IPS-20b (cell line): Measurements from ENCODE around the gene TMEM45A.

ENCODE experiments used
- H3K27ac ChIP-seq: one replicate; pipeline ENCODE4 v1.5.1; 2013; ENCODE audit warnings: low read length
- H3K27me3 ChIP-seq: 2 replicates; pipeline ENCODE4 v1.6.1; 2013; ENCODE audit warnings: mild to moderate bottlenecking, low read length, inconsistent platforms; ENCODE audit not compliant: insufficient read depth
- H3K36me3 ChIP-seq: 2 replicates; pipeline ENCODE4 v1.6.1; 2013; ENCODE audit warnings: low read depth, mild to moderate bottlenecking, inconsistent platforms, low read length, moderate library complexity; ENCODE audit not compliant: insufficient read depth
- H3K4me1 ChIP-seq: 2 replicates; pipeline ENCODE4 v1.6.1; 2013; ENCODE audit warnings: mild to moderate bottlenecking, control low read depth, inconsistent platforms, low read length, moderate library complexity; ENCODE audit not compliant: insufficient read depth
- H3K4me3 ChIP-seq: 2 replicates; pipeline ENCODE4 v1.5.1; 2013; ENCODE audit warnings: mild to moderate bottlenecking, low read length, inconsistent platforms
- H3K9ac ChIP-seq: 2 replicates; pipeline ENCODE4 v1.6.1; 2013; ENCODE audit warnings: low read depth, mild to moderate bottlenecking, inconsistent platforms, low read length, moderate library complexity
- H3K9me3 ChIP-seq: 2 replicates; pipeline ENCODE4 v1.6.1; 2013; ENCODE audit warnings: mild to moderate bottlenecking, low read depth, low read length, inconsistent platforms; ENCODE audit not compliant: insufficient read depth

TMEM45A gene

GRCh38 chr3:100605358-100605757, 112.9 kb downstream of the TMEM45A start:
- Histone ChIP-seq H3K9ac (no peak overlapping the region), H3K27me3 (no peaks in the 10 kb centered on the region), H3K27ac (no peak overlapping the region), H3K4me3 (no peak overlapping the region), H3K9me3 (no peaks in the 10 kb centered on the region; the same call in 1 of the 2 replicates), H3K36me3 (no peaks in the 10 kb centered on the region), H3K4me1 (no peaks in the 10 kb centered on the region)

GRCh38 chr3:100606894-100607512, 114.6 kb downstream of the TMEM45A start:
- no peaks in the 10 kb centered on the region for H3K9me3 ChIP-seq
- no peaks in the 10 kb centered on the region for H3K4me1 ChIP-seq
- H3K4me3 ChIP-seq: no peak overlapping the region
- H3K9ac ChIP-seq: no peak overlapping the region
- no peaks in the 10 kb centered on the region for H3K36me3 ChIP-seq
- H3K27me3 ChIP-seq: no peaks in the 10 kb centered on the region
- H3K27ac ChIP-seq: no peak overlapping the region

- Histone ChIP-seq H3K9ac (no peak within 1 kb of the TSS), H3K36me3 (no peaks in the 10 kb centered on the region), H3K27ac (no peak within 1 kb of the TSS), H3K9me3 (no peaks in the 10 kb centered on the region), H3K4me3 (no peak within 1 kb of the TSS), H3K27me3 (no peaks in the 10 kb centered on the region), H3K4me1 (no peaks in the 10 kb centered on the region)
Measured at GRCh38 chr3:100609305-100609704, 116.9 kb downstream of the TMEM45A start, which contains the start of gene ADGRG7. Gene ADGRG7, plus strand, starts transcription at chr3:100609601. Its CDS starts 256 bp downstream, at chr3:100609857.

- no peaks in the 10 kb centered on the region for H3K36me3 ChIP-seq
- H3K4me1 ChIP-seq: no peaks in the 10 kb centered on the region
- no peak overlapping the region for H3K27ac ChIP-seq
- no peak overlapping the region for H3K9ac ChIP-seq
- H3K4me3 ChIP-seq: no peak overlapping the region
- no peaks in the 10 kb centered on the region for H3K9me3 ChIP-seq
- no peaks in the 10 kb centered on the region for H3K27me3 ChIP-seq
Measured at GRCh38 chr3:100609963-100610362, 117.5 kb downstream of the TMEM45A start.

DNA sequence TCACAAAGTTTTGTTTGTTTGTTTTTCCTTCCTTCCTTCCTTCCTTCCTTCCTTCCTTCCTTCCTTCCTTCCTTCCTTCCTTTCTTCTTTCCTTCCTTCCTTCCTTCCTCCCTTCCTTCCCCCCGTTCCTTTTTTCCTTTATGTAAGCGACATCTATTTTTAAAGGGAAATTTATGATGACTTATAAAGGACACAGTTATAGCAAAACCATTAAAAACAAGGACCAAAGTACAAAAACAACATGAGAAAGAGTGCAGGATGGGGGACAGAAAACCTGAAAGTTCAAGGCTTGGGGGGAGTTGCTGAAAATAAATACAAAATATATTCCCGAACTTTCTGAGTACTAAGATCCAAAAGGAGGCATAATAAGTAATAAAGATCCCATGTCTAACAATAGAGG, 118.8 kb downstream of the TMEM45A start:
- Histone ChIP-seq H3K27me3 (no peaks in the 10 kb centered on the region), H3K9me3 (no peaks in the 10 kb centered on the region), H3K4me3 (no peak overlapping the region), H3K9ac (no peak overlapping the region), H3K36me3 (no peaks in the 10 kb centered on the region), H3K4me1 (no peaks in the 10 kb centered on the region), H3K27ac (no peak overlapping the region)

DNA sequence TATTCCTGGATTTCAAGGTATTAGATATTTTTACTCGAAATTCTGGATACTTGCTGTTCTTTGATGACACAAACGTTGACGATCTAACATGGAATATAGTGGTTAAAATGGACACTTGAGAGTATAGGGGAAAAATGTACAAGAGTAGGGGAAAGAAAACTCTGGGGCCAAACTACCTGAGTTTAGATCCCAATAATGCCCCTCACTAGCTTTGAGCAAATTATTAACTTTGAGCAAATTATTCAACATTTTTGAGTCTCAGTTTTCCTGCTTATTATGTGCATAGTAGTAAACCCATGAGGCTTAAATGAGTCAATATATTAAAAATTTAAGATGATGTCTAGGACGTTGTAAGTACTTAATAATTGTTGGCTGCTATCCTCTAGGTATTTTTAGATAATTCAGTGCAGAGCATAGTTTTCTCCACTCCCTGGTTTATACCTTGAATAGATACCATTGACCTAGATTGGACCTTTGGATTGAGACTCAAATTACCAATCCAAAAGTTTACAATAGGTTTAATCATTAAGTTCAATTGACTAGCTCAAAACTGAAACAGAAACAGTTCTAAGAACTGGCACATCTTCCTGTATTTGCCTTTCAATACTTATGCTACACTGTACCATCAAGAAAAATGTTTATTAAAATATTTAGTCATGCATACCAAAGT, 121.4 kb downstream of the TMEM45A start:
- no peaks in the 10 kb centered on the region for H3K27me3 ChIP-seq
- H3K9ac ChIP-seq: no peak overlapping the region
- no peaks in the 10 kb centered on the region for H3K4me1 ChIP-seq
- no peaks in the 10 kb centered on the region for H3K9me3 ChIP-seq
- no peak overlapping the region for H3K27ac ChIP-seq
- no peaks in the 10 kb centered on the region for H3K36me3 ChIP-seq
- H3K4me3 ChIP-seq: no peak overlapping the region

GRCh38 chr3:100614941-100615340, 122.5 kb downstream of the TMEM45A start:
- H3K36me3 ChIP-seq: no peaks in the 10 kb centered on the region
- H3K27me3 ChIP-seq: no peaks in the 10 kb centered on the region
- H3K4me3 ChIP-seq: no peak overlapping the region
- no peaks in the 10 kb centered on the region for H3K9me3 ChIP-seq
- H3K4me1 ChIP-seq: no peaks in the 10 kb centered on the region
- H3K9ac ChIP-seq: no peak overlapping the region
- no peak overlapping the region for H3K27ac ChIP-seq

GRCh38 chr3:100615684-100616083, 123.3 kb downstream of the TMEM45A start:
- no peaks in the 10 kb centered on the region for H3K4me1 ChIP-seq
- no peak overlapping the region for H3K4me3 ChIP-seq
- H3K27ac ChIP-seq: no peak overlapping the region
- H3K36me3 ChIP-seq: no peaks in the 10 kb centered on the region
- no peaks in the 10 kb centered on the region for H3K9me3 ChIP-seq
- H3K27me3 ChIP-seq: no peaks in the 10 kb centered on the region
- H3K9ac ChIP-seq: no peak overlapping the region

DNA sequence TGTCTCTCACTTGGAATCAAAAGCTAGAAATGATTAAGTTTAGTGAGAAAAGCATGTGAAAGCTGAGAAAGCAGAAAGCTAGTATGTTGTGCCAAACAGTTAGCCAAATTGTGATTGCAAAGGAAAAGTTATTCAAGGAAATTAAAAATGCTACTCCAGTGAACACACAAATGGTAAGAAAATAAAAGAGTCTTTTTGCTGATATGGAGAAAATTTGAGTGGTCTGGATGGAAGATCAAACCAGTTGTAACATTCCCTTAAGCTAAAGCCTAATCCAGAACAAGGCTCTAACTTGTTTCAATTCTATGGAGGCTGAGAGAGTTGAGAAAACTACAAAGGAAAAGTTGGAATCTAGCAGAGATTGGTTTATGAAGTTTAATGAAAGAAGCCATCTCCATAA, 128.8 kb downstream of the TMEM45A start:
- Histone ChIP-seq H3K27me3 (no peaks in the 10 kb centered on the region), H3K4me3 (no peak overlapping the region), H3K9ac (no peak overlapping the region), H3K36me3 (no peaks in the 10 kb centered on the region), H3K9me3 (no peaks in the 10 kb centered on the region), H3K27ac (no peak overlapping the region), H3K4me1 (no peaks in the 10 kb centered on the region)
